Neural cell (in vitro differentiated cells): ENCODE data around the gene PAFAH2. TPM values are rescaled to one million over a fixed set of nuclear protein-coding genes. Genes with fewer than 3 reads are reported as not detected.

Experiments used
- H2AFZ ChIP-seq: fragments of 200-600, 300-800 bp; sonication (generic), shearing (Covaris generic); 2 replicates; pipeline ENCODE4 v1.6.0; 2014; ENCODE audit warnings: low read depth, mild to moderate bottlenecking, antibody characterized with exemption, low read length, moderate library complexity
- H3F3A ChIP-seq: fragments of 200-600 bp; shearing (Covaris generic); 2 replicates; pipeline ENCODE4 v1.6.1; 2016; ENCODE audit warnings: mild to moderate bottlenecking, moderate library complexity, mixed read lengths, antibody characterized with exemption, low read length; ENCODE audit not compliant: insufficient read depth, poor library complexity, severe bottlenecking
- H3K27ac ChIP-seq: fragments of 200-600, 300-800 bp; sonication (generic), shearing (Covaris generic); 2 replicates; pipeline ENCODE4 v1.5.1; 2014; ENCODE audit warnings: mild to moderate bottlenecking, low read length, moderate library complexity
- H3K27me3 ChIP-seq: fragments of 300-800, 200-600 bp; sonication (generic), shearing (Covaris generic); 2 replicates; pipeline ENCODE4 v1.6.0; 2014; ENCODE audit warnings: mild to moderate bottlenecking, low read depth, low read length, moderate library complexity; ENCODE audit not compliant: insufficient read depth
- H3K36me3 ChIP-seq: fragments of 300-800, 200-600 bp; sonication (generic), shearing (Covaris generic); 2 replicates; pipeline ENCODE4 v1.5.1; 2014; ENCODE audit warnings: mild to moderate bottlenecking, antibody characterized with exemption, low read length, moderate library complexity; ENCODE audit not compliant: insufficient read depth
- H3K4me2 ChIP-seq: fragments of 300-800, 200-600 bp; sonication (generic), shearing (Covaris generic); 2 replicates; pipeline ENCODE4 v1.6.0; 2014; ENCODE audit warnings: mild to moderate bottlenecking, low read length
- H3K4me3 ChIP-seq: fragments of 300-800, 200-600 bp; sonication (generic), shearing (Covaris generic); 2 replicates; pipeline ENCODE4 v1.5.1; 2014; ENCODE audit warnings: mild to moderate bottlenecking, low read length, moderate library complexity
- H3K79me2 ChIP-seq: fragments of 200-600 bp; shearing (Covaris generic); replicated peaks from 2 replicates; pipeline ENCODE4 v1.6.0; 2014; ENCODE audit warnings: mild to moderate bottlenecking, low read length, moderate library complexity; ENCODE audit not compliant: insufficient read depth
- H3K9ac ChIP-seq: fragments of 300-800, 200-600 bp; sonication (generic), shearing (Covaris generic); 2 replicates; pipeline ENCODE4 v1.6.1; 2016; ENCODE audit warnings: mild to moderate bottlenecking, low read length, mixed read lengths
- H3K9me2 ChIP-seq: fragments of 200-600 bp; shearing (Covaris generic); 2 replicates; pipeline ENCODE4 v1.6.1; 2016; ENCODE audit warnings: mild to moderate bottlenecking, low read length, mixed read lengths; ENCODE audit not compliant: insufficient read depth
- H3K9me3 ChIP-seq: fragments of 200-600, 300-800 bp; sonication (generic), shearing (Covaris generic); 2 replicates; pipeline ENCODE4 v1.6.1; 2016; ENCODE audit warnings: mild to moderate bottlenecking, mixed run types, low read length, moderate library complexity, mixed read lengths
- H4K20me1 ChIP-seq: fragments of 200-600 bp; shearing (Covaris generic); 2 replicates; pipeline ENCODE4 v1.6.1; 2016; ENCODE audit warnings: mild to moderate bottlenecking, mixed run types; ENCODE audit not compliant: insufficient read depth
- CTCF ChIP-seq: fragments of 450-650 bp; IDR thresholded peaks from 2 replicates; pipeline ENCODE4 v1.5.1; 2014; ENCODE audit warnings: antibody characterized with exemption, mild to moderate bottlenecking, moderate library complexity; ENCODE audit not compliant: poor library complexity, severe bottlenecking
- EP300 ChIP-seq: fragments of 450-650 bp; conservative IDR thresholded peaks from 2 replicates; pipeline ENCODE4 v1.6.1; 2014; ENCODE audit warnings: antibody characterized with exemption, mild to moderate bottlenecking, moderate library complexity; ENCODE audit not compliant: poor library complexity, severe bottlenecking
- EZH2 ChIP-seq: fragments of 200-600, 300-800 bp; shearing (Covaris generic), sonication (generic); IDR thresholded peaks from 2 replicates; pipeline ENCODE4 v1.6.1; 2014; ENCODE audit warnings: antibody characterized with exemption, low read length, borderline replicate concordance, mild to moderate bottlenecking; ENCODE audit not compliant: insufficient read depth, poor library complexity, severe bottlenecking
- MXI1 ChIP-seq: fragments of 450-650 bp; conservative IDR thresholded peaks from 2 replicates; pipeline ENCODE4 v1.6.1; 2014; ENCODE audit warnings: antibody characterized with exemption, mild to moderate bottlenecking; ENCODE audit not compliant: poor library complexity, severe bottlenecking
- POLR2AphosphoS5 ChIP-seq: IDR thresholded peaks from 2 replicates; pipeline ENCODE4 v1.6.1; 2012
- RAD21 ChIP-seq: fragments of 450-650 bp; conservative IDR thresholded peaks from 2 replicates; pipeline ENCODE4 v1.6.1; 2014; ENCODE audit warnings: antibody characterized with exemption, mild to moderate bottlenecking, moderate library complexity
- REST ChIP-seq: IDR thresholded peaks from 2 replicates; pipeline ENCODE4 v1.6.1; 2012; ENCODE audit warnings: borderline replicate concordance
- SMC3 ChIP-seq: fragments of 450-650 bp; conservative IDR thresholded peaks from 2 replicates; pipeline ENCODE4 v1.6.1; 2014; ENCODE audit warnings: antibody characterized with exemption, mild to moderate bottlenecking, moderate library complexity; ENCODE audit not compliant: poor library complexity
- TAF1 ChIP-seq: IDR thresholded peaks from 2 replicates; pipeline ENCODE4 v1.6.1; 2012; ENCODE audit warnings: low read depth
- polyA plus RNA-seq: library from polyadenylated mRNA; depleted of rRNA; stranded (reverse); fragments of >200 nt; gene quantifications from 2 replicates; pipeline ENCODE4 v1.2.3, GENCODE V29; 2014

PAFAH2 gene
- polyA plus RNA-seq, 1 donor from 2014 or later: 7.9 TPM

GRCh38 chr1:26012864-26013263, 15.0 kb upstream of the PAFAH2 start:
- TF ChIP-seq POLR2AphosphoS5 (no peak), TAF1 (no peak), RAD21 (no peak), SMC3 (no peak), MXI1 (no peak), EP300 (no peak), CTCF (no peak), REST (no peak), EZH2 (no peak)
- no peaks in the 10 kb centered on the region for H3K79me2 ChIP-seq
- H3K36me3 ChIP-seq: no peaks in the 10 kb centered on the region
- H3K27ac ChIP-seq: no peak overlapping the region
- H3K9me3 ChIP-seq: no peaks in the 10 kb centered on the region
- H3K4me3 ChIP-seq: no peak overlapping the region
- H4K20me1 ChIP-seq: no peaks in the 10 kb centered on the region
- no peaks in the 10 kb centered on the region for H3F3A ChIP-seq
- H3K9me2 ChIP-seq: no peaks in the 10 kb centered on the region
- H3K9ac ChIP-seq: no peak overlapping the region
- H2AFZ ChIP-seq: no peak overlapping the region
- H3K27me3 ChIP-seq: no peaks in the 10 kb centered on the region
- no peak overlapping the region for H3K4me2 ChIP-seq

- Histone ChIP-seq H3K4me3 (no peak overlapping the region), H3K9ac (no peak overlapping the region), H2AFZ (no peak overlapping the region), H4K20me1 (no peaks in the 10 kb centered on the region), H3K9me3 (no peaks in the 10 kb centered on the region), H3K79me2 (no peaks in the 10 kb centered on the region), H3F3A (no peaks in the 10 kb centered on the region), H3K9me2 (no peaks in the 10 kb centered on the region), H3K27me3 (no peaks in the 10 kb centered on the region), H3K27ac (no peak overlapping the region), H3K4me2 (no peak overlapping the region), H3K36me3 (no peaks in the 10 kb centered on the region)
- no peak for TF ChIP-seq POLR2AphosphoS5
- TF ChIP-seq RAD21: no peak
- no peak for TF ChIP-seq SMC3
- TF ChIP-seq REST: no peak
- TF ChIP-seq MXI1: no peak
- TF ChIP-seq EP300: no peak
- TF ChIP-seq CTCF: no peak
- TF ChIP-seq TAF1: no peak
Observed at GRCh38 chr1:26010825-26011224, 13.0 kb upstream of the PAFAH2 start.
